Measurements from ENCODE around the gene SERBP1.

Gene SERBP1

DNA sequence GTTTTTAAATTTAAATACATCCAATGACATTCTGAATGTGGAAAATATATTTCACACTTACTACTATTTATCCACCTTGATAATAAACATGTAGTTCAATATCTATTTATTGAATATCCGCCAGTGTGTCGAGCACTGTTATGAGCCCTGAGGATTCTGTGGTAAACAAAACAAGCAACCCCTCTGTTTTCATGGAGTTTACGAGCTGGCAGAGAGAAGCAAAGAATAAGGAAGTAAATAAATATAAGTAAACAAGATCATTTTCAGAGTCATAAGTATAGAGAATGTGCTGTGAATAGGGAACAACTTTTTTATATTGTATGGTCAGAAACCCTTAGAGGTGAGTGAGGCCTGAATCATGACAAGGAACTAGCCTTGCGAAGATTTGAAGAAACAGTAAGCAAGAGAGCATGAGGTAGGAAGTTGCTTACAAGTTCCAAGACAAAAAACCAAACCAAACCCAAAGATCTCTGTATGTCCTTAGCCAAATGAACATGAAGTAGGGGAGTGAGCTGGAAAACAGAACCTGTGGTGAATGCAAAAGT lies 6.4 kb upstream of the SERBP1 start:
- ChIA-PET POLR2A (no interaction called here), CTCF (interaction anchor here (1.0 to 2.8 kb wide), 4 partner anchors 27 to 225 kb away, joined by 3 to 10 read pairs (median 6); no protein-coding TSS in a partner anchor)
- TF ChIP-seq, protein P1, sequence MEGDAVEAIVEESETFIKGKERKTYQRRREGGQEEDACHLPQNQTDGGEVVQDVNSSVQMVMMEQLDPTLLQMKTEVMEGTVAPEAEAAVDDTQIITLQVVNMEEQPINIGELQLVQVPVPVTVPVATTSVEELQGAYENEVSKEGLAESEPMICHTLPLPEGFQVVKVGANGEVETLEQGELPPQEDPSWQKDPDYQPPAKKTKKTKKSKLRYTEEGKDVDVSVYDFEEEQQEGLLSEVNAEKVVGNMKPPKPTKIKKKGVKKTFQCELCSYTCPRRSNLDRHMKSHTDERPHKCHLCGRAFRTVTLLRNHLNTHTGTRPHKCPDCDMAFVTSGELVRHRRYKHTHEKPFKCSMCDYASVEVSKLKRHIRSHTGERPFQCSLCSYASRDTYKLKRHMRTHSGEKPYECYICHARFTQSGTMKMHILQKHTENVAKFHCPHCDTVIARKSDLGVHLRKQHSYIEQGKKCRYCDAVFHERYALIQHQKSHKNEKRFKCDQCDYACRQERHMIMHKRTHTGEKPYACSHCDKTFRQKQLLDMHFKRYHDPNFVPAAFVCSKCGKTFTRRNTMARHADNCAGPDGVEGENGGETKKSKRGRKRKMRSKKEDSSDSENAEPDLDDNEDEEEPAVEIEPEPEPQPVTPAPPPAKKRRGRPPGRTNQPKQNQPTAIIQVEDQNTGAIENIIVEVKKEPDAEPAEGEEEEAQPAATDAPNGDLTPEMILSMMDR (IDR thresholded peaks at IDR 0.05; ENCODE audit: control extremely low read depth, extremely low read depth, low read depth, missing control alignments): no peak
- DNase-seq (ENCODE audit: extremely low spot score): no peak

DNA sequence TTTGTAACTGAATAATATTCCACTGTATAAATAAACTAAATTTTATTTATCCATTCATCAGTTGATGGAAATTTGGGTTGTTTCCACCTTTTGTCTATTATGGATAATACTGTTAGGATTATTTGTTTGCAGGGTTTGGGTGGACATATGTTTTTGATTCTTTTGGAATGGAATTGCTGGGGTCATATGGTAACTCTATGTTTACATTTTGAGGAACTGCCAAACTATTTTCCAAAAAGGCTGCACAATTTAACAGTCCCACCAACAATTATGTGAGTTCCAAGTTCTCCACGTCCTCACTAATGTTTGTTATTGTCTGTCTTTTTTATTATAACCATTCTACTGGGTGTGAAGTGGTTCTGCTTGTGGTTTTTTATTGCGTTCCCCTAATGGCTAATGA lies 4.3 kb upstream of the SERBP1 start:
- ChIA-PET POLR2A (interaction anchor here (0.6 kb wide), 1 partner anchor 32 kb away, joined by 3 read pairs; no protein-coding TSS in a partner anchor), CTCF (no interaction called here)
- DNase-seq (ENCODE audit: extremely low spot score): no peak
- TF ChIP-seq, protein P1 (IDR thresholded peaks at IDR 0.05; ENCODE audit: control extremely low read depth, extremely low read depth, low read depth, missing control alignments): no peak

DNA sequence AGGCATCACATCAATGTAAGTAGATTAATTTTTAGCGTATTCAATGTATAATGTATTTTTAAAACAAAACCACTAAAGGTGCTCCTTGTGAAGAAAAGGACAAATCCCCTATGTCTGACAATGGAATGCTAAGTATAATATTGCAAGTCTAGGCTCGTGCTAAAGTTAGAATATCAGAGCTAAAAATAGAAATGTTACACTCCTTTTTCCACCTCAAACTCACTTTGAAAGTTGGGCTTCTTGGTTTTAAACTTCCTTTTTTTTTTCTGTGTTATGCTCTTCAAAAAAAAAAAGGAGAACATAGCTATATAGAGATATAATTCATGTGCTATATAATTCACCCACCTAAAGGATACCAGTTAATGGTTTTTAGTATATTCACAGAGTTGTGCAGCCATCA lies 3.6 kb upstream of the SERBP1 start:
- DNase-seq (ENCODE audit: extremely low spot score): no peak
- TF ChIP-seq, protein P1 (IDR thresholded peaks at IDR 0.05; ENCODE audit: control extremely low read depth, extremely low read depth, low read depth, missing control alignments): no peak
- ChIA-PET POLR2A (interaction anchor here (0.6 kb wide), 1 partner anchor 33 kb away, joined by 3 read pairs; no protein-coding TSS in a partner anchor), CTCF (no interaction called here)

DNA sequence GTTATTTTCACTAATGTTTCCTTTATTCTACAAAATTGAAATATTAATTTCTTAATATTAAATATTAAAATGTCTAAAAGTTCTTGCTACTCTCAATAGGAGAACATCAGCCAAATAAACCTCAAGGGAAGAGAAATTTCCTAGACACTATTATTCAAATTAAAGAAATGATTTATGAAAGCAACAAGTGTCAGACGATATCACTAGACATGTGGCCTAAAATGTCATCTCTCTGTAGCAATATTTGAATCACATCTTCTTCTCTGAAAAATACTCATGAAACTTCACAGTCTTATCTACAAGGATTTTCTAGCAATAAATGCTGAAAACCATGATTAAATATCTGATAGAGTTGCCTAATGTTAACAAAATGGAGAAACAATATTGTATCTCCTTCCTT lies 2.5 kb upstream of the SERBP1 start:
- ChIA-PET CTCF (interaction anchor here (1.1 to 4.8 kb wide), 5 partner anchors 8 to 508 kb away, joined by 3 to 29 read pairs (median 6); partner anchors contain the start of genes DNAI4 and MIER1), POLR2A (no interaction called here)
- no peak for DNase-seq (ENCODE audit: extremely low spot score)
- TF ChIP-seq, protein P1 (IDR thresholded peaks at IDR 0.05; ENCODE audit: control extremely low read depth, extremely low read depth, low read depth, missing control alignments): no peak

DNA sequence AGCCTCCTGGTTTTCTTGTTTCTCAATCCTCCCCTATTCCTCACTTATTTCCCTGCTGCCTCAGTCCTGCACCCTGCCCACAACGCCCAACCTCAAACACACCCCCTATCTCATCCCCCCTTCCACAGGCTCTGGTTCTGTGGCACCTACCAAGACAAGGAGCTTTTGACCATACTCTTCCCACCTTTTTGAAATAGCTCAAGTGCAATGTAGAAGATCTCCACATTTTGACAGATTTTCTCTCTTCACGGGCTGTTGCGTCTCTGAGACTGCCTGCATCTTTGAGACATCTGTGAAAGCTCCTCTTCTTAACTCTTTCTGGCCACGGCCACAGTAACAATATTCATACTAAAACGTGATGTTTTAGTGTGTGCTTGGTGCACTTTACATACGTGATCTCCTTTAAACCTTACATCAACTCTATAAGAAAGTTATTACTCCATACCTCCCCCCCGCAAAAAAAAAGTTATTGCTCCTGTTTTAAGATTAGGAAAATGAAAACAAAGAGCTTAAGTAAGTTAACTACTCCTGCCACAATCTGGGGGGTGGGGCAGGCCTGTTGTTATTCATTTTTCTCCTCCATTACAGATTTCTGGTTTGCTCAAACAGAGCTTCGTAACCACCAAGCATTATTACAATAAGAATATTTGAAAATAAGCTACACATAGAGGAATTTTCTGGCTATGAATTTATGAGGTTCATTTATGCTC lies 1.8 kb upstream of the SERBP1 start:
- DNase-seq (ENCODE audit: extremely low spot score): no peak
- ChIA-PET POLR2A (interaction anchor here (0.6 kb wide), 1 partner anchor 14 kb away, joined by 3 read pairs; no protein-coding TSS in a partner anchor), CTCF (interaction anchor here (1.0 to 4.8 kb wide), 7 partner anchors 9 to 507 kb away, joined by 3 to 29 read pairs (median 3); partner anchors contain the start of genes DNAI4 and MIER1)
- TF ChIP-seq, protein P1 (IDR thresholded peaks at IDR 0.05; ENCODE audit: control extremely low read depth, extremely low read depth, low read depth, missing control alignments): no peak

DNA sequence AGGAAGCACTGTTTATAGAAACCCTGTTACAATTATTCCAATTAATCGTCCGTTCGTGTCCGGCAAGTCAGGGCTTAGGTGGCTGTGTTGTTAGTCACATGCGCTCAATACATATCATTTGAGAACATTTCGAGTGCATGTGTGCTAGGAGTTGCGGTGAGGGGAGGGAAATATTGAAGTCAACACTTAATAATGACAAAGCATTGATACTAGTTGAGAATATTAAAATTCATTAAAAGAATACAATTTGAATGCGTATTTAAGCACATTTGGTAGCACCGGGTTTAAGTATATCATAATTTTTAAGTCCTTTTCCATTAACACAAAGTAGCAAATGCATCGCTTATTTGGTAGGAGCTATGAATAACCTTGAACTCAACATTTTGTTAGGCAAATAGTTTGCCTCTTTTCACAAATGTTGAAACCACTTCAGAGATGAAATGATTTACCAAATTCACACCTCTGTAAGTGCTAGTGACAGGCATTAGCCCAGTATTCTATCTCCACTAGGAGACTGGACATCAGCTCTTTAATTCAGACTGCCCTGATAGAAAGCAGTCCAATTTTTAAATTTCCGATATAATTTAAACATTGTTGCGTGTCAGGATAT lies 1.1 kb upstream of the SERBP1 start:
- TF ChIP-seq, protein P1 (IDR thresholded peaks at IDR 0.05; ENCODE audit: control extremely low read depth, extremely low read depth, low read depth, missing control alignments): no peak
- CTCF ChIA-PET: interaction anchor here (1.0 to 4.8 kb wide), 7 partner anchors 9 to 507 kb away, joined by 3 to 29 read pairs (median 3); partner anchors contain the start of genes DNAI4 and MIER1
- no peak for DNase-seq (ENCODE audit: extremely low spot score)
- POLR2A ChIA-PET: interaction anchor here (1.0 to 1.5 kb wide), 4 partner anchors 21 to 254 kb away, joined by 3 to 6 read pairs (median 6); partner anchors contain the start of gene GADD45A

Measured in GM10248 (cell line).